K562 (cell line): ENCODE measurements around the gene TBPL2. TPM values are rescaled to one million over a fixed set of nuclear protein-coding genes. Genes with fewer than 3 reads are reported as not detected.

ENCODE experiments used
- ATAC-seq: fragments of 200-7000 bp; cut with Tn5 transposase; 3 replicates; pipeline ENCODE4 v1.9.1; 2020; ENCODE audit warnings: moderate library complexity
- BruUV-seq: library from RNA; stranded (reverse); fragments of 400-500 nt; replicated peaks from 2 replicates; lab custom pipeline; 2021; lab: Mats Ljungman, UMichigan
- CTCF ChIA-PET: fragments of 300-600 bp; formaldehyde crosslinking; extraction: SDS; loops from one replicate; lab custom pipeline; 2021; ENCODE audit warnings: low intra/inter-chr PET ratio; lab: Yijun Ruan, JAX
- POLR2A ChIA-PET: fragments of 300-600, 350-650 bp; sonication (Branson Sonifier 250); formaldehyde crosslinking; extraction: SDS; loops from one replicate; lab custom pipeline; 2021; ENCODE audit warnings: antibody characterized with exemption, inconsistent platforms; lab: Yijun Ruan, JAX
- DNase-seq, 4 experiments: peaks; one replicate each; pipeline versions ENCODE4 v3.0.0 to v3.0.0-alpha.2; 2011 to 2018; ENCODE audit warnings: low spot score in 3 of 4, mixed read lengths in 3 of 4; ENCODE audit errors: extremely low read depth in 1 of 4
- FAIRE-seq: peaks from 2 replicates; lab custom pipeline; 2011; peaks lifted over from hg19 to GRCh38; lab: Jason Lieb, UNC
- H2AFZ ChIP-seq: 2 replicates; pipeline ENCODE4 v1.6.0; 2011; ENCODE audit warnings: low read depth, low read length, control low read depth, inconsistent platforms
- H3K27ac ChIP-seq: fragments of 200-600 bp; 3 replicates; pipeline ENCODE4 v1.8.0; 2011; ENCODE audit warnings: low read depth, mild to moderate bottlenecking, control low read depth, inconsistent platforms, low read length, moderate library complexity, mixed read lengths; ENCODE audit errors: extremely low read depth
- H3K27me3 ChIP-seq, 2 experiments: fragments of 300-600 bp in 1 of 2; 2 replicates in 1 of 2; 3 replicates in 1 of 2; pipeline versions ENCODE4 v1.6.0 to v1.8.0; 2011; ENCODE audit warnings: inconsistent platforms in 2 of 2, low read length in 2 of 2, mild to moderate bottlenecking in 1 of 2, mixed read lengths in 1 of 2, moderate library complexity in 1 of 2; ENCODE audit not compliant: control insufficient read depth in 2 of 2, insufficient read depth in 2 of 2
- H3K36me3 ChIP-seq: fragments of 300-600 bp; 3 replicates; pipeline ENCODE4 v1.8.0; 2011; ENCODE audit warnings: mild to moderate bottlenecking, low read length, inconsistent platforms; ENCODE audit not compliant: control insufficient read depth, insufficient read depth
- H3K4me1 ChIP-seq, 2 experiments: fragments of 200-600 bp in 1 of 2; replicated peaks in 1 of 2; 2 replicates in 1 of 2; 3 replicates in 1 of 2; pipeline versions ENCODE4 v1.5.1 to v1.8.0; 2011; ENCODE audit warnings: inconsistent platforms in 2 of 2, low read length in 2 of 2, mild to moderate bottlenecking in 1 of 2, mixed read lengths in 1 of 2, moderate library complexity in 1 of 2; ENCODE audit not compliant: control insufficient read depth in 2 of 2, insufficient read depth in 2 of 2
- H3K4me2 ChIP-seq: 2 replicates; pipeline ENCODE4 v1.6.1; 2011; ENCODE audit warnings: low read length, control low read depth, inconsistent platforms, mixed read lengths; ENCODE audit not compliant: insufficient read depth
- H3K4me3 ChIP-seq: fragments of 200-600 bp; sonication (generic), shearing (Covaris generic); 2 replicates; pipeline ENCODE4 v1.5.1; 2016; ENCODE audit warnings: control low read depth, inconsistent platforms
- H3K79me2 ChIP-seq: fragments of 200-600 bp; 3 replicates; pipeline ENCODE4 v1.8.0; 2011; ENCODE audit warnings: low read length, inconsistent platforms; ENCODE audit not compliant: control insufficient read depth, insufficient read depth
- H3K9ac ChIP-seq, 2 experiments: 2 replicates each; pipeline versions ENCODE4 v1.6.0 to v1.6.1; 2011; ENCODE audit warnings: low read depth in 2 of 2, low read length in 2 of 2, control low read depth in 1 of 2, inconsistent platforms in 1 of 2, mild to moderate bottlenecking in 1 of 2, mixed read lengths in 1 of 2; ENCODE audit not compliant: insufficient read depth in 1 of 2
- H3K9me1 ChIP-seq: one replicate; pipeline ENCODE4 v1.6.0; 2011; ENCODE audit warnings: inconsistent platforms, mild to moderate bottlenecking, low read length, moderate library complexity; ENCODE audit not compliant: control insufficient read depth, insufficient read depth
- H3K9me3 ChIP-seq: replicated peaks from 2 replicates; pipeline ENCODE4 v1.5.1; 2011; ENCODE audit warnings: low read depth, low read length, inconsistent platforms; ENCODE audit not compliant: control insufficient read depth, insufficient read depth
- H4K20me1 ChIP-seq: replicated peaks from 2 replicates; pipeline ENCODE4 v1.6.1; 2011; ENCODE audit warnings: low read length, inconsistent platforms, mixed read lengths; ENCODE audit not compliant: control insufficient read depth, insufficient read depth
- BRF1 ChIP-seq: IDR thresholded peaks from 3 replicates; pipeline ENCODE4 v1.6.1; 2011; ENCODE audit warnings: borderline replicate concordance, mild to moderate bottlenecking; ENCODE audit not compliant: insufficient read length; ENCODE audit errors: extremely low read depth
- E2F4 ChIP-seq: sonication (generic); formaldehyde crosslinking; IDR thresholded peaks from 2 replicates; pipeline ENCODE4 v1.8.0; 2022; ENCODE audit warnings: mild to moderate bottlenecking, low read depth, missing genetic modification reagents
- EHMT2 ChIP-seq: fragments of 450-650 bp; IDR thresholded peaks from 2 replicates; pipeline ENCODE4 v1.6.1; 2018; ENCODE audit warnings: antibody characterized with exemption
- ILK ChIP-seq: fragments of 450-650 bp; IDR thresholded peaks from 2 replicates; pipeline ENCODE4 v1.6.1; 2016; ENCODE audit warnings: missing genetic modification characterization, low read depth, mild to moderate bottlenecking, missing compliant biosample characterization, moderate library complexity, borderline replicate concordance
- MIER1 ChIP-seq: fragments of 450-650 bp; IDR thresholded peaks from 2 replicates; pipeline ENCODE4 v1.6.1; 2016; ENCODE audit warnings: antibody characterized with exemption, mild to moderate bottlenecking, low read depth
- SNRNP70 ChIP-seq: fragments of 200-400 bp; formaldehyde crosslinking; optimal IDR thresholded peaks from 2 replicates; pipeline ENCODE3; 2017; ENCODE audit warnings: low read depth, low read length
- SRSF9 ChIP-seq: fragments of 200-400 bp; formaldehyde crosslinking; IDR thresholded peaks from 2 replicates; pipeline ENCODE4 v1.6.1; 2017; ENCODE audit warnings: low read depth, low read length, borderline replicate concordance
- ZNF121 ChIP-seq: sonication (generic); formaldehyde crosslinking; conservative IDR thresholded peaks from 2 replicates; pipeline ENCODE4 v1.8.0; 2022; ENCODE audit warnings: missing genetic modification reagents
- ZNF165 ChIP-seq: fragments of 250-450 bp; sonication (Bioruptor Pico); IDR thresholded peaks from 2 replicates; pipeline ENCODE4 v1.4.0; 2020; ENCODE audit warnings: borderline replicate concordance
- ZNF551 ChIP-seq: fragments of 250-450 bp; sonication (Bioruptor Pico); IDR thresholded peaks from 2 replicates; pipeline ENCODE4 v1.5.0; 2021; ENCODE audit warnings: mild to moderate bottlenecking, moderate library complexity
- ZNF764 ChIP-seq: fragments of 250-450 bp; sonication (Bioruptor Pico); IDR thresholded peaks from 2 replicates; pipeline ENCODE4 v1.4.0; 2020; ENCODE audit warnings: low read depth, mild to moderate bottlenecking, moderate library complexity
- WGBS: fragments of 100-300 bp; shearing (Covaris generic); methylation state at CpG from one replicate; pipeline ENCODE4 v1.1.6; 2016; ENCODE audit warnings: low coverage, mixed read lengths; ENCODE audit not compliant: insufficient coverage; ENCODE audit errors: missing lambda C conversion rate; 5-methylcytosine and 5-hydroxymethylcytosine counted together
- in situ Hi-C: fragments of 300-500 bp; cut with MboI; formaldehyde crosslinking; loops from 4 replicates; pipeline ENCODE4 v1.15.0; 2018; ENCODE audit warnings: inconsistent platforms, mixed read lengths
- intact Hi-C: fragments of 100-400 bp; cut with micrococcal nuclease; formaldehyde crosslinking; loops from 2 replicates; pipeline ENCODE4 v1.14.2; 2022
- polyA plus RNA-seq, 8 experiments: library from polyadenylated mRNA; depleted of rRNA in 4 of 8; stranded (reverse) in 5 of 8; unstranded in 3 of 8; fragments of >200 nt; fragmentation: Nextera tagmentation in 2 of 8; fragmentation: Illumina TruSeq in 1 of 8; extraction: Ambion mirVana in 2 of 8; extraction: Trizol in 1 of 8; gene quantifications; 2 replicates each; pipeline versions ENCODE4 v1.2.1 to v1.2.3, GENCODE V29; 2011 to 2014; ENCODE audit warnings: inconsistent platforms in 1 of 8, missing spikeins in 1 of 8
- total RNA-seq, 7 experiments: library from RNA; depleted of rRNA in 6 of 7; stranded (reverse); fragments of >200 nt in 6 of 7; fragmentation: Illumina TruSeq in 2 of 7; extraction: Trizol in 2 of 7; gene quantifications; 2 replicates each; pipeline versions ENCODE4 v1.2.1 to v1.2.3, GENCODE V29; 2011 to 2021; ENCODE audit warnings: low replicate concordance in 1 of 7
- TF ChIP-seq, protein P1 (sequence below): sonication (generic); formaldehyde crosslinking; IDR thresholded peaks from 2 replicates; pipeline ENCODE4 v1.8.0; 2023; ENCODE audit warnings: missing genetic modification reagents, mild to moderate bottlenecking, borderline replicate concordance
- TF ChIP-seq, protein P2 (sequence below): sonication (generic); formaldehyde crosslinking; IDR thresholded peaks from 2 replicates; pipeline ENCODE4 v1.8.1; 2022; ENCODE audit warnings: missing genetic modification reagents

The TBPL2 gene
- total and polyA plus RNA-seq, 9 of the 15 experiments (the other 6 are each of a cell fraction or from before 2014, with no cell fraction given): not detected

DNA sequence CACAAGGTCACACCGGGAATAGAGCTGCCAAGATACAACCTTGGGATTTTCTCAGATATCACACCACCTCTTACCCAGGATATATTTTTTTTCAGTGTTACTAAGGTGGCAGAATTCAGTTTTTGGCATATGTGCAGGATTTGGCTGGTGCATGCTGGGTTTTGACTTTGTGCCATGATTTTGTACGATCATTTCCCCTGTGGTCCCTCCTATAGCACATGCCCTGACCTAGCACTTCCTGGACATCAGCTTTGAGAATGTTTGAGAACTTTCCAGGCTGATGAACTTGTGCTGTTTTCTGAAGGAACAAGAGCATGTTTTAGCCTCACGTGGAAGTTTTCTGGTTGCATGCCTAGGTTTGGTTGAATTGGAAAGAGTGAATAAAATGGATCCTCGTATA lies 11.0 kb upstream of the TBPL2 start:
- intact Hi-C loops: no loop called here
- no peak for FAIRE-seq
- no peak for TF ChIP-seq SNRNP70
- TF ChIP-seq EHMT2: no peak
- no peak for TF ChIP-seq E2F4
- TF ChIP-seq BRF1: no peak
- no peak for TF ChIP-seq MIER1
- TF ChIP-seq ZNF764: no peak
- TF ChIP-seq, protein P1, sequence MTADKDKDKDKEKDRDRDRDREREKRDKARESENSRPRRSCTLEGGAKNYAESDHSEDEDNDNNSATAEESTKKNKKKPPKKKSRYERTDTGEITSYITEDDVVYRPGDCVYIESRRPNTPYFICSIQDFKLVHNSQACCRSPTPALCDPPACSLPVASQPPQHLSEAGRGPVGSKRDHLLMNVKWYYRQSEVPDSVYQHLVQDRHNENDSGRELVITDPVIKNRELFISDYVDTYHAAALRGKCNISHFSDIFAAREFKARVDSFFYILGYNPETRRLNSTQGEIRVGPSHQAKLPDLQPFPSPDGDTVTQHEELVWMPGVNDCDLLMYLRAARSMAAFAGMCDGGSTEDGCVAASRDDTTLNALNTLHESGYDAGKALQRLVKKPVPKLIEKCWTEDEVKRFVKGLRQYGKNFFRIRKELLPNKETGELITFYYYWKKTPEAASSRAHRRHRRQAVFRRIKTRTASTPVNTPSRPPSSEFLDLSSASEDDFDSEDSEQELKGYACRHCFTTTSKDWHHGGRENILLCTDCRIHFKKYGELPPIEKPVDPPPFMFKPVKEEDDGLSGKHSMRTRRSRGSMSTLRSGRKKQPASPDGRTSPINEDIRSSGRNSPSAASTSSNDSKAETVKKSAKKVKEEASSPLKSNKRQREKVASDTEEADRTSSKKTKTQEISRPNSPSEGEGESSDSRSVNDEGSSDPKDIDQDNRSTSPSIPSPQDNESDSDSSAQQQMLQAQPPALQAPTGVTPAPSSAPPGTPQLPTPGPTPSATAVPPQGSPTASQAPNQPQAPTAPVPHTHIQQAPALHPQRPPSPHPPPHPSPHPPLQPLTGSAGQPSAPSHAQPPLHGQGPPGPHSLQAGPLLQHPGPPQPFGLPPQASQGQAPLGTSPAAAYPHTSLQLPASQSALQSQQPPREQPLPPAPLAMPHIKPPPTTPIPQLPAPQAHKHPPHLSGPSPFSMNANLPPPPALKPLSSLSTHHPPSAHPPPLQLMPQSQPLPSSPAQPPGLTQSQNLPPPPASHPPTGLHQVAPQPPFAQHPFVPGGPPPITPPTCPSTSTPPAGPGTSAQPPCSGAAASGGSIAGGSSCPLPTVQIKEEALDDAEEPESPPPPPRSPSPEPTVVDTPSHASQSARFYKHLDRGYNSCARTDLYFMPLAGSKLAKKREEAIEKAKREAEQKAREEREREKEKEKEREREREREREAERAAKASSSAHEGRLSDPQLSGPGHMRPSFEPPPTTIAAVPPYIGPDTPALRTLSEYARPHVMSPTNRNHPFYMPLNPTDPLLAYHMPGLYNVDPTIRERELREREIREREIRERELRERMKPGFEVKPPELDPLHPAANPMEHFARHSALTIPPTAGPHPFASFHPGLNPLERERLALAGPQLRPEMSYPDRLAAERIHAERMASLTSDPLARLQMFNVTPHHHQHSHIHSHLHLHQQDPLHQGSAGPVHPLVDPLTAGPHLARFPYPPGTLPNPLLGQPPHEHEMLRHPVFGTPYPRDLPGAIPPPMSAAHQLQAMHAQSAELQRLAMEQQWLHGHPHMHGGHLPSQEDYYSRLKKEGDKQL (CRISPR knock-in tag): no peak
- no peak for TF ChIP-seq ZNF121
- TF ChIP-seq ILK: no peak
- no peak for TF ChIP-seq ZNF165 (CRISPR knock-in tag)
- TF ChIP-seq, protein P2, sequence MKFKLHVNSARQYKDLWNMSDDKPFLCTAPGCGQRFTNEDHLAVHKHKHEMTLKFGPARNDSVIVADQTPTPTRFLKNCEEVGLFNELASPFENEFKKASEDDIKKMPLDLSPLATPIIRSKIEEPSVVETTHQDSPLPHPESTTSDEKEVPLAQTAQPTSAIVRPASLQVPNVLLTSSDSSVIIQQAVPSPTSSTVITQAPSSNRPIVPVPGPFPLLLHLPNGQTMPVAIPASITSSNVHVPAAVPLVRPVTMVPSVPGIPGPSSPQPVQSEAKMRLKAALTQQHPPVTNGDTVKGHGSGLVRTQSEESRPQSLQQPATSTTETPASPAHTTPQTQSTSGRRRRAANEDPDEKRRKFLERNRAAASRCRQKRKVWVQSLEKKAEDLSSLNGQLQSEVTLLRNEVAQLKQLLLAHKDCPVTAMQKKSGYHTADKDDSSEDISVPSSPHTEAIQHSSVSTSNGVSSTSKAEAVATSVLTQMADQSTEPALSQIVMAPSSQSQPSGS (CRISPR knock-in tag): no peak
- TF ChIP-seq ZNF551 (CRISPR knock-in tag): no peak
- no peak for TF ChIP-seq SRSF9

More for the DNA sequence above, 11.0 kb upstream of the TBPL2 start:
- 0% methylated on average over 4 of the region's 4 CpGs for WGBS
- ATAC-seq: no peak
- Histone ChIP-seq H3K4me2 (no peak overlapping the region), H3K4me1 (peaks cover 0 to 6% of the 10 kb centered on the region in 2 experiments; a peak in 1 of 5 replicates), H3K4me3 (no peak overlapping the region), H3K36me3 (no peaks in the 10 kb centered on the region), H3K27me3 (no peaks in the 10 kb centered on the region; a peak in 1 of 5 replicates), H4K20me1 (no peaks in the 10 kb centered on the region), H3K27ac (no peak overlapping the region), H3K9me1 (no peaks in the 10 kb centered on the region), H3K9ac (no peak overlapping the region), H3K9me3 (no peaks in the 10 kb centered on the region), H2AFZ (no peak overlapping the region), H3K79me2 (no peaks in the 10 kb centered on the region)
- POLR2A ChIA-PET: no interaction called here
- in situ Hi-C loops: no loop called here
- no peak for DNase-seq
- BruUV-seq: no TSS peak
- CTCF ChIA-PET: no interaction called here
